Measurements from ENCODE around the gene ACOX3.

GRCh38 chr4:8475751-8476575, 35.4 kb upstream of the ACOX3 start:
- no peak for TF ChIP-seq CTCF (IDR thresholded peaks at IDR 0.05)
- TF ChIP-seq POLR2A (IDR thresholded peaks at IDR 0.05; ENCODE audit: low read depth) = no peak

Measured in esophagus muscularis mucosa (tissue), 3 donors.